ENCODE results near the gene ANO4.
"Not testable (repeated sequence)": the region's sequence is repeated elsewhere in the genome, so short reads cannot be mapped to it uniquely, and the experiment has no call there.

Gene ANO4

DNA sequence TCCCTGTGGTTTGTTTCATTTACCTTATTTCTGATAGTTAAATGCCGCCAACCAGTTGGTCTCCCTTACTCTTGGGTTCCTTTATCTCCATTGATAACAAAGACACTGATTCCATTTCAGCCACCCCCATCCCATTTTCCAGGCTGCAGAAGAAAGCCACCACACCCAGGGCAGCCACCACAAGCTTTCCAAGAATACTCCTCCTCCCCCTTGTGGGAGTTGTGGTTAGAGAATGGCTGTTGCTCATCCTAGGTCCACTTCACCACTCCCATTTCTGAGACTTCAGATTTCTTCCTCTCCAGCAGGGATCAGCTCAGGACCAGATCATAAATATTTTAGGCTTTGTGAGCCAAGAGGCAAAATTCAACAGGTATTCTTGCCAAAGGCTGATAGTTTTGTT lies 73.9 kb downstream of the ANO4 start:
- DNase-seq (ENCODE audit: extremely low read depth in 1 of 2, low read depth in 1 of 2), result no peak

DNA sequence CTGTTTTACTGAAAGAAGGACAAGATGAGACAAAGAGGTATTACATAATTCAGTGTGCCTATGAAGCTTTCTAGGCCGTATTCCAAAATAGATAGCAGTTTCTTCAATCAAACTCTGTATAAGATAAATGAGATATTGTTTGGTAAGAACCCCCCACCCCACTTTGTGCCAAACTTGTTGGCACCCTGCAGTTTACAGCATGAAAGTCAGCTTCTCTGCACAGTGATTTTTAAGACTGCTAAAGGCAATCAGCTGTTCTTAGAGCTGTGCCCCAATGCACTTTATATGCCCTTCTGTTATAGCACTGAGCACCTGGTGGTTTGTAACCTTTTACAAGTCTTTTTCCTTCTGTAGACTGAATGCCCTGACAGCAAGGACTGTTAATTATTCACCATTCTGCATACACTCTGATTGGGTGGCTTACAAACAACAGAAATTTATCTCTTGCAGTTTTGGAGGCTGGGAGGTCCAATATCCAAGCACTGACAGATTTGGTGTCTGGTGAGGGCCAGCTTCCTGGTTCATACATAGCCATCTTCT lies 76.7 kb downstream of the ANO4 start:
- DNase-seq (ENCODE audit: extremely low read depth in 1 of 2, low read depth in 1 of 2), result no peak

DNA sequence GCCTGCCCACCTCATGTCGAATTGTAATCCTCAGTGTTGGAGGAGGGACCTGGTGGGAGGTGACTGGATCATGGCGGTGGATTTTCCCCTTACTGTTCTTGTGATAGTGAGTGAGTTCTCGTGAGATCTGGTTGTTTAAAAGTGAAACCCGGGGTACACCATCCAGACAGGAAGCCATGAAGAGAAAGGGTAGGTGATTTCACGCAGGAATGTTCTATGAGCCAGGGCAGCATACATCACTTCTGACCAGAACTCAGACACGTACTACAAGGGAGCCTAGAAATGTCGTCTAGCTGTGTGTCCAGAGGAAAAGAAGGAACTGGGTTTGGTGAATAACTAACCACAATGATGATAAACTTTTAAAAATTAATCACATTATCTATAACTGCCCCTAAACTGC lies 80.6 kb downstream of the ANO4 start:
- no peak for DNase-seq (ENCODE audit: extremely low read depth in 1 of 2, low read depth in 1 of 2)

DNA sequence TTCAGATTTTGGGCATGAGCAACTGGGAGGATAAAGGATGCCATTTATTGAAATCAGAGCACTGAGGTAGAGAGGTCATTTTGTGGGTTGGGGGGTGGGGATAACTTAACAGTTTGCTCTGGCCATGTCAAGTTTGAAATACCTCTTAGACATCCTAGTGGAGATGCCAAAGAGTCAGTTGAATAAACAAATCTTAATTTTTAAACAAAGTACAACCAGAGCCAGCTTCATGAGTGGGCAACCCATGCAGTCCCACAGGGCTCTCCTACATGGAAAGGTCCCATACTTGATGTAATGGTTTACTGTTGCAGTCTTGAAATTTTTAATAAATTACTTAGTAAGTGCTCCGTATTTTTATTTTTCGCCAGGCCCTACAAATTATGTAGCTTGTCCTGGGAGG lies 81.2 kb downstream of the ANO4 start:
- no peak for DNase-seq (ENCODE audit: extremely low read depth in 1 of 2, low read depth in 1 of 2)

DNA sequence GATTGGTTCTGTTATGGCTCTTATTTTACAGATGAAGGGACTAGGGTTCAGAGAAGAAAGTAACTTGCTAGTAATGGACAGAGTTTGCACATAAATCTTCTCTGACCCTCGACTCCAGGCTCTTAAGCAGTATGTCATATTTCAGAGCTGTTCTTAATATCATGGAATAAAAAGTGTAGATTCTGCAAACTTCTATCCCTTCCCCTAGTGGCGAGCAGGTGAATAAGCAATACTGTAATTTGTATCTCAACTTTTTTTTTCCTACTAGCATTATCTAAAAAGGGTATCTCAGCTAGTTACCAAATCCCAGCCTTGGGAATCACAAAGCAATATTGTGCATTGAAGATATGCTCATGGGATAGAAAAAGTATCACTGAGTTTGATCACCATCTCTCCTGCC lies 83.2 kb downstream of the ANO4 start:
- no peak for DNase-seq (ENCODE audit: extremely low read depth in 1 of 2, low read depth in 1 of 2)

DNA sequence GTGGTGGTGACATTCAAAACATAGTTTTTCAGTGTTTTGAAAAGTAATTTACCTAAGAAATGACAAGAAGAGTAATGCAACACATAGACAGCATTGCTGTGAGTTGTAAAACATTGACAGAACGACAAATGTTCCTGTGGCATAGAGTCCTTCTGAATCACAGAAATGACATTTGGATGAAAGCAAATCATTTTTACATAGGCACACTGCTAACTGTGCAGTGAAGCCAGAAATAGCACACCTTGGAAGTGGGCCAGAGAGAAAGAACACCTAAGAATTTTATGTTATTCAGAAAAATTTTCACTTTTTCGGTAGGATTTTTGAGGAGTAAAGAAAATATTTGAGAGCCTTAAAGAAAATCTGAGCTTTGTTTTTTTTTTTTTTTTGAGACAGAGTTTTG lies 100.6 kb downstream of the ANO4 start:
- DNase-seq (ENCODE audit: extremely low read depth in 1 of 2, low read depth in 1 of 2), result no peak

DNA sequence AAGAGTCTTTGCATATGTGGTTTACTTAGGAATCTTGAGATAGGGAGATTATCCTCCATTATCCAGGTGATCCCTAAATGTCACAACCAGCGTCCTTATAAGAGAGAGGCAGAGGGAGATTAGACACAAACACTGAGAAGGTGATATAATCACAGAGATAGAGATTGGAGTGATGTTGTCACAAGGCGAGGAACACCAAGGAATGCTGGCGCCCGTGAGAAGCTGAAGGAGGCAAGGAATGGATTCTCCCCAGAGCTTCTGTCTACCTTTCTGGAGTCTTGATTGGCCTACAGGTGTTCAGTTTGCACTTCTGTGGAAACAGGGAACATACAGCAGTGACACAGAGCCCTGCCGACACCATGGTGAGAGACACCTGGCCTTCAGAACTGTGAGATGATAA lies 101.6 kb downstream of the ANO4 start:
- no peak for DNase-seq (ENCODE audit: extremely low read depth in 1 of 2, low read depth in 1 of 2)

DNA sequence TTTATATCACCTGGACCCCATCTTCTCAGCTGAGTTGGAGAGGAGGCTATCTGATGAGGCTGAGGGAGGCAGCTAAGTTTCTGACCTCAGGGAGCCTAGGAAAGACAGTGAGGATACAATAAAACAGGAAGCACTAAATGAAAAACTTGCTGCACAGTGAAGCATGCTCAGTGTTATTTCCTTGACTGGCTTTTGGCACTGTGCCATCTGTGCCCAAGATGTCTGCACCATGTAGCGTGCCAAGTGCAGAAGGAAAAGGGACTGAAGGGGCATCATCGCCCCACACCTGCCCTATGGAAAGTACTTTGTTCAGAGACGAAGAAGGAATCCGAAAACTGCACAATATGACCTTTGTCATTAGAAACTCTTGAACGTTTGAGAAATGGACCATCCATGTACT lies 102.7 kb downstream of the ANO4 start:
- DNase-seq (ENCODE audit: extremely low read depth in 1 of 2, low read depth in 1 of 2), result no peak

DNA sequence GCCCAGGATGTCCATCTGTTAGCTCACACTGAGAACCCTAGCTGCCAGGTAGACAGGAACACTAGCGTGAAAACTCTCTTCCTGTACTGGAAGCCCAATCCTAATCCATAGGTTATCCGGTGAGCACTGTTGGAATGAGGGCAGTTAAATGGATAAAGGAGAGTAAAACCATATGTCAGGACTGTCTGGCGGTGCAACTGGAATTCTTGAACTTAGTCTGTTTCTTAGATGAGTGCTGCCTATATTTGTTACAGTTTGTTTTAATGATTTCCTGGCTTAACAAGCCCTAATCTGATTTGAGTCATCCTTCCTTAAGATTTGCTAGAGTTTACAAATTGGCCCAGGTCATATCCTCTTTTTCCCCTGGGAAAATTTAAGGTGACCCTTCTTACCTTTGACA lies 104.7 kb downstream of the ANO4 start:
- no peak for DNase-seq (ENCODE audit: extremely low read depth in 1 of 2, low read depth in 1 of 2)

DNA sequence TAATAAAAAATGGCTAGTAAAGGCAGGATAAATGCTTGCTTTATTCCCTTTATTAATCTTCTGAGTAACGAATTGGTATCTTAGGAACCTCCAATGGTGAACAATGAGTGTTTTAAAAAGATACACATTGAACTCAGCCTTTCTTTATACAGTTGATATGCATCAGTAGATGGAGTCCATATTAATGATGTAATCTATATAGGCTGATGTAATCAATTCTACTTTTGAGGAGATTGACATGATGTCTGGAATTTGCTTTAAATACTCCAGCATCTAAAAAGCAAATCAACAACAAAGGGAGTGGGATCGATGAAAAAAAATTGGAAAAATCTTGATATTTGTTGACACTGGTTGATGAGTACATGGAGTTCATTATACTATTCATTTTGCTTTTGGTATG lies 106.2 kb downstream of the ANO4 start:
- no peak for DNase-seq (ENCODE audit: extremely low read depth in 1 of 2, low read depth in 1 of 2)

DNA sequence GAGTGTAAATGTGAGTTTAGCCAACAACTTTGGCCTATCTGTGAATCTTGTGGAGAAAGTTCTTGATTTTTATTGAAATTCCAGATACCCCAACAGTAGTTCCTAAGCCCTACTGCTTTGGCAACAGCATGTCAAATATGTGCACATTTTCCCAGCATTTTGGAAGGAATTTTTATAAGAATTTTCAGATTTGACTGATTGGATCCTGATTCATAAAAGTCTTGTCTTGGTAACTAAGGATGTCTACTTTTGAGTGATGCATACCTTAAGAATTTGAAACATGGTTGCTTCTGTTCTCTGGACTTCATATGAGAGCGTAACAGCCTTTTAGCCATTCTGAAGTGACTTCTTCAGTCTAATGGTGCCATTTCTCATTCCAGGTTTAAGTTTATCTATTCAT lies 106.7 kb downstream of the ANO4 start:
- no peak for DNase-seq (ENCODE audit: extremely low read depth in 1 of 2, low read depth in 1 of 2)

DNA sequence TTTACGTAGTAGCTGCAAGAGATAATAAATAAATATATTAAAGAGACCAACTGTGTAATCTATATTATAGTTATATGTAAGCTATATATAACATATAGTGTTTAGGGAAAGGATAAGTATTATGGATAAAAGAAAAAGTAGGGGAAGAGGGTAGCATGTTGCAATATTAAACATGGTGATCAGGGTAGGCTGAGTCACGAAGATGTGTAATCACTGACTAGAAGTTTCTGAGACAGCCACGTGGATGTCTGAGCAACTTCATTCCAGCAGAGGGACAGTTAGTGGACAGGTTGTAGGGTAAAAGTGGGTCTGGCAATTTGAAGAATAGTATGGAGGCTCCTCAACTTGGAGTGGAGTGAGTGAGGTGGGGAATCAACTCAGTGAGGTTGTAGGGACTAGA lies 109.7 kb downstream of the ANO4 start:
- DNase-seq (ENCODE audit: extremely low read depth in 1 of 2, low read depth in 1 of 2), result no peak

DNA sequence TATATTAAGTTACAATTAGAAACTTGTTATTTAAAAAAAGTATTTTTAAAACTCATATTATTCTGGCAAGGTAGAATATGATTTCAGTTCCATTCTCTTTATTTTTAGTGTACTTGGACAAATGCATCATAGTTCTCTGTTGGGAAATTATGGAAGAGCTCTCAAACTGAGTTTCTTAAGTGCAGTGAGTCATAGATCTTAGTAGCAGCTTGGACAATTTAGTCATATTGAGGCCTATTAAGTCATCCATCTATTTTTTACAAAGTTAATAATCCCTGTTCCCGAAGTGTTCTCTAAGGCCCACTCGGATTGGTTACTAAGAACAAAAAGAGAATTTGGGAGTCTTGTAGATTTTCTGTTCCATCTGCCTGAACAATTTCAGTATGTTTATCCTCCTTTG lies 113.9 kb downstream of the ANO4 start:
- no peak for DNase-seq (ENCODE audit: extremely low read depth in 1 of 2, low read depth in 1 of 2)

DNA sequence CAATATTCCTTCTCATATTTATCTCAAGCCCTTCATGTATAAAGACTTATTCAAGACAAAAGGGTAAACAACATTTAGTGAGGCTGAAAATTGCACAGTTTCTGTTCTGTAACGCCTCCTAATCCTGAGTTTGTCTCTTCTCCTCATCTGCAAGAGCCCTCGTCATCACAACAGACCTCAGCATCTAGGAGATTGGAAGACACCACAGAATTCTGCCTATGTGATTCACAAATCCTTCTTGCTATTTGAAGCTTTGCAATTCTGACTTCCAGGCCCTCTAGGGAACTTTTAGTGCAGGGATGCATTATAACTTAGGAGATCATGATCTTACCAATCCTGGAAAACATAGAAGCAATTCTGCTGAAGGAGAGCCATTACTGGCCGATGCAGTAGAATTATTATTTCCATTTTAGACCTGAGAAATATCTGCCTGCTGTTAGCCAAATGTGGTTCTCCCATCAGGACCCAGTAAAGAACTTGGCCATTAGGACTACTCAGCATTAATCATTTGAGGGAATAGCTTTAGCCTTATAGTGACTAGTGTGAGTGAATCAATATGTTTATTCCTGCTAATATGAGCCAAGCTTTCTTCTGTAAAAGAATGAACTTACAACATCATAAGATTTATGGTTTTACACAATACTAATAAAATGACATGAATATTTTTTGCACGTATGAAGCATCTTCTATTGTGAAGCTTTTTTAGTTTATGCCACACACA lies 119.5 kb downstream of the ANO4 start:
- no peak for DNase-seq (ENCODE audit: extremely low read depth in 1 of 2, low read depth in 1 of 2)

DNA sequence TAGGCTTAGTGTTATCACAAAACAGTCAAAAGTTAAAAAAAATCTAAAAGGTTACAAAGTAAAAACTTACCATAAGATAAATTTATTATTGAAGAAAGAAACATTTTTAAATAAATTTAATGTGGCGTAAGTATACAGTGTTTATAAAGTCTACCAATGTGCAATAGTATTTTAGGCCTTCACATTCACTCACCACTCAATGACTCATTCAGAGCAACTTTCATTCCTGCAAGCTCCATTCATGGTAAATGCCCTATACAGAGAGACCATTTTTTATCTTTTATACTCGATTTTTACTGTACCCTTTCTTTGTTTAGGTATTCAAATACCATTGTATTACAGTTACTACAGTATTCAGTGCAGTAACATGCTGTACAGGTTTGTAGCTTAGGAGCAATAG lies 124.5 kb downstream of the ANO4 start:
- no peak for DNase-seq (ENCODE audit: extremely low read depth in 1 of 2, low read depth in 1 of 2)

DNA sequence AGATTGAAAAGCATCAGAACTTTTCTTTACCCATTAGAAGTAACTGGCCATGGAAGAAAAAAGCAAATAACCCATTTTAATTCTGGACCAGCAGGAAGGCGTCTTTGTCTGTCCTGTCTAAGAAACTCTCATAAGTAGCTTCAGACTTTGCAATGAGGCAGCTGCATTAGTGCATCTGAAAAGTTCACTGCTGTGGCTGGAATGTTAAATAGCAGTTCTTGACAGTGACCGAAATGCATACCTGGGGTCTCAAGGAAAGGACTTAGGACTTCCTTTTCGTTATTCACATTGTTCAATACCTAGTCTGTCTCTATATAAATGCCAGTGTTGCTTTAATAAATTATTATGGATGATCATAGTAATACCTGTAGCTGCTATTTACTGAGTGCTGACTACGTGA lies 125.9 kb downstream of the ANO4 start:
- no peak for DNase-seq (ENCODE audit: extremely low read depth in 1 of 2, low read depth in 1 of 2)

DNA sequence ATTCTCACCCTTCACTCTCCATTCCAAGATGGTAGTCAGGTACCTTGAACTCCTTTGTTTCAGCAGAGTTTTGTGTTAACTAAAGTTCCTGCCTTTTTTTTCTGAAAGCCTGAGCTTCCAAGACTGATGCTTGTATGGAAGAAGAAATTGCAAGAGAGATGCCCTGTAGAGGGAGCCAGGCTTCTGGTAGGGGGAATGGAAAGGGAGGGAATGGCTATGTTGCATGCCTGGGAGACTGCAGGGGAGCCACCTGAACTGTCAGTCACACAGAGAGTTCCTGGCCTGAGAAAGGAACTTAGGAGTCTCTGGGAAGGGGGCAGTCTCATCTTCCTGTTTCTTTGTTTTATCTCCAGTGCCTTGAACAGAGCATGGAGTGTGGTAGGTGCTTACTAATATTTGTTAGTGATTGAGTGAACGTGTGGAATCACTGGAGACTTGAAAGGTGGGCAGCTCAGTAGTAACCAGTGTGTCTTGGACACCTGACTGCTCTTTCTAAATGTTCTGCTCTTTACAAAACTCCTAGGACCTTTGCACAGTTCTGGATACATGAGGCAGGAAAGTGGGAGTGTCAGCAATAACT lies 132.2 kb downstream of the ANO4 start:
- DNase-seq (ENCODE audit: extremely low read depth in 1 of 2, low read depth in 1 of 2), result no peak

DNA sequence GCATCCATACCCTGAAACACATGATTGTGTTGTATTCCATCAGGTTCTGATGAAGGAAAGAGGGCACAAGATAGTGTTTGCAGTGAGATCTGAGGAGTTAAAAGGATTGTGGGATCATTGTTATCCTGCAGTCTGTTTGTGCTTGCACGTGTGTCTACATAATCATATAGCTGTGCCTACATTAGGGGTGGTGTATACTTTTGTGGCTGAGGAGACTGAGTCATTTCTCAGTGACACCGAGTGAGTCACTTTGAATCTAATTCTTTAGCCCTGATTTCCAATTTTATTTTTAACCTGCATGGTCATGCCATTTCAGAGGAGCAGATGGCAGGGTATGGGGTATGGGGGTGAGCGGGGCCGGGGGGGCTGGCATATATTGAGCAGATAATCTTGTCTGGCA lies 133.2 kb downstream of the ANO4 start:
- DNase-seq (ENCODE audit: extremely low read depth in 1 of 2, low read depth in 1 of 2), result no peak

DNA sequence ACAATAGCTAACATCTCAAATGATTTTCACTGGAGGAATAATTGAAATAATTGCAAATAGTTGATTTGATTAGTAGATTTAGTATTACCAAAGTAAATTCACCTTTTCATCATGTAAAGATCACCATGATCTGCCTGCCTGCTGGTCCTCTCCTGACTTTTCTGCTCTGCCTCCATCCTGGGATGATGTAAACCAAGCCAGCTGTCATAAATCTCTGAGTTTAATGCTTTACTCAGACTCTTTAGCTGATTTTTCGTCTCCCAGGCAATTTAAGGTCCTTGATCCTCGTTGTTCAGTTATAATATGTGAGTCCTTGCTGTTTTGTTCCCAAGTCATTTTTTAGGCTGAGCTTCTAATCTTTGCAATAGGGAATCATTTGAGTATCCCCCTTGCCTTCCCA lies 138.0 kb downstream of the ANO4 start:
- no peak for DNase-seq (ENCODE audit: extremely low read depth in 1 of 2, low read depth in 1 of 2)

DNA sequence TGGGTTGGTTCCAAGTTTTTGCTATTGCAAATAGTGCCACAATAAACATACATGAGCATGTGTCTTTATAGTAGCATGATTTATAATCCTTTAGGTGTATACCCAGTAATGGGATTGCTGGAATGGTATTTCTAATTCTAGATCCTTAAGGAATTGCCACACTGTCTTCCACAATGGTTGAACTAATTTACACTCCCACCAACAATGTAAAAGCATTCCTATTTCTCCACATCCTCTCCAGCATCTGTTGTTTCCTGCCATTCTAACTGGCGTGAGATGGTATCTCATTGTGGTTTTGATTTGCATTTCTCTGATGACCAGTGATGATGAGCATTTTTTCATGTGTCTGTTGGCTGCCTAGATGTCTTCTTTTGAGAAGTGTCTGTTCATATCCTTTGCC lies 139.0 kb downstream of the ANO4 start:
- not testable (repeated sequence) for DNase-seq (ENCODE audit: extremely low read depth in 1 of 2, low read depth in 1 of 2)

DNA sequence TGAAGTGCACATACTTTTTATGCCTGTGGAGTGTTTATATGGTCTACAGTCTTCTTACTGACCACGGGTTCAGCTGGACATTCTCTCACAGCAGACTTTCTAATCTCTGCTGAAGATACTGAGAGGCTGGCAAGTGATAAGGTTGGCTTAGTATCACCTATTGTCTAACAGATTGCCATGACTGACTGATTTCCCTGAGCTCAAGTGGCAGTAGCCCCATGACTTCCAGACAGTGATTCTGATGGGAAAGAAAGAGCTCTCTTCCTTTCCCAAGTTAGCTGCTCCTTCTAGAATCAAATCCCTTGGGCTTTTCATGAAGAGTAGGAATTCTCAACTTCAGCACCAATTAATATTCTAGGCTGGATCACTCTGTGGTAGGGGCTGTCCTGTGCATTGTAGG lies 141.4 kb downstream of the ANO4 start:
- no peak for DNase-seq (ENCODE audit: extremely low read depth in 1 of 2, low read depth in 1 of 2)

DNA sequence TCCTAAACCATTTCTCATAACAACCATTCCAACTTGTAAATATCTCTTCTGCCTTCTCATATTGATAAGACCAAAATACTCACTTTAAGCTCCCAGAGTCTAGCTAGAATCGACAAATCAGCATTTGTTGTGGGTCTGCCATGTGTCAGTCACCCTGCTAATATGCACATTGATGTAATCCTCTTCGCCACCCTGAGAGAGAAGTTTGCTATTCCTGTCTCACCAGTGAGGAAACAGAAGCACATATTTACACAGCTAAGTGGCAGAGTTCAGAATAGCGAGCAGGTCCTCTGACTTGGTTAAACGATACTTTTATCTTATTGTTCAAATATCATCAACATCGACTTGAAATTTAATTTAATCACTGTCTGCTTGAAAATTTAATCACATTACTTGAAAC lies 142.1 kb downstream of the ANO4 start:
- no peak for DNase-seq (ENCODE audit: extremely low read depth in 1 of 2, low read depth in 1 of 2)

DNA sequence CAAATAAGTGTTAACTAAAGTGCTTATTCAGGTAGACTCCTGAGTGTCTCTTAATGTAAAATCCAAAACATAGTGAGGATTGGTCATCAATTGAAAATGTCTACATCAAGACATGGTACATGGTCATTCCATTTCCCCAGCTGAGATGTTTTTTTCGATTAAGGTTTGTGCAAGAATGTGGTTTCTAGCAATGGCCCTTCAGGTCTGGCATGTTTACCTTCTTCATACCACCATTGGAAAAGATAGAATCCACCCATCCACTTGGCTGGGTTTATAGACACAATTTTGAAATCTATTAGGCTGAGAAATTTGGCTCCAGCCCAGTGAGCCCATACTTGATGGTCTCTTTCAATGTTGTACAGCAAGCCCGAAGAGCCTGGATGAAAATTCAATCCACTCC lies 145.9 kb downstream of the ANO4 start:
- no peak for DNase-seq (ENCODE audit: extremely low read depth in 1 of 2, low read depth in 1 of 2)
